Common myeloid progenitor, CD34-positive (primary cell): ENCODE data around the gene ZNF221.

Experiments used
- CTCF ChIA-PET: fragments of 350-600 bp; sonication (Branson Sonifier 250); formaldehyde crosslinking; loops from one replicate; lab custom pipeline; 2021; ENCODE audit warnings: antibody characterized with exemption; lab: Charles Lee
- POLR2A ChIA-PET: fragments of 350-600 bp; sonication (Branson Sonifier 250); formaldehyde crosslinking; loops from one replicate; lab custom pipeline; 2021; ENCODE audit warnings: antibody characterized with exemption; lab: Charles Lee
- DNase-seq, 3 donors: peaks; one replicate each; pipeline versions ENCODE4 v3.0.0 to v3.0.0-alpha.2; 2013
- H3K27ac ChIP-seq, 2 experiments: 1 replicate in 1 of 2; 2 replicates in 1 of 2; pipeline ENCODE4 v1.7.0; 2013; ENCODE audit warnings: inconsistent platforms in 2 of 2, low read length in 2 of 2, mild to moderate bottlenecking in 2 of 2, low read depth in 1 of 2, moderate library complexity in 1 of 2; ENCODE audit not compliant: severe bottlenecking in 2 of 2, insufficient read depth in 1 of 2, poor library complexity in 1 of 2
- H3K27me3 ChIP-seq, 5 experiments: replicated peaks in 2 of 5; 1 replicate in 3 of 5; 2 replicates in 2 of 5; pipeline versions ENCODE4 v1.6.1 to v1.7.0; 2013; ENCODE audit warnings: low read length in 4 of 5, mild to moderate bottlenecking in 2 of 5, moderate library complexity in 2 of 5, inconsistent platforms in 1 of 5; ENCODE audit not compliant: insufficient read depth in 5 of 5, control insufficient read depth in 4 of 5
- H3K36me3 ChIP-seq, 4 experiments: 1 replicate in 2 of 4; 2 replicates in 2 of 4; pipeline versions ENCODE4 v1.6.1 to v1.7.0; 2013; ENCODE audit warnings: low read length in 3 of 4, control low read depth in 1 of 4, mild to moderate bottlenecking in 1 of 4; ENCODE audit not compliant: control insufficient read depth in 4 of 4, insufficient read depth in 4 of 4
- H3K4me1 ChIP-seq, 4 experiments: 1 replicate in 3 of 4; 2 replicates in 1 of 4; pipeline versions ENCODE4 v1.6.1 to v1.7.1; 2013; ENCODE audit warnings: low read length in 3 of 4, mild to moderate bottlenecking in 3 of 4, control low read depth in 1 of 4, inconsistent platforms in 1 of 4, moderate library complexity in 1 of 4; ENCODE audit not compliant: control insufficient read depth in 4 of 4, insufficient read depth in 4 of 4; ENCODE audit errors: control extremely low read depth in 1 of 4
- H3K4me3 ChIP-seq, 7 experiments: 1 replicate in 4 of 7; 2 replicates in 3 of 7; pipeline versions ENCODE4 v1.5.1 to v1.7.0; 2013; ENCODE audit warnings: mild to moderate bottlenecking in 7 of 7, low read length in 6 of 7, moderate library complexity in 6 of 7, inconsistent platforms in 2 of 7, low read depth in 2 of 7, control low read depth in 1 of 7; ENCODE audit not compliant: insufficient read depth in 4 of 7, control insufficient read depth in 1 of 7; ENCODE audit errors: extremely low read depth in 1 of 7
- H3K9me3 ChIP-seq, 5 experiments: 1 replicate in 4 of 5; 2 replicates in 1 of 5; pipeline versions ENCODE4 v1.6.1 to v1.7.1; 2013; ENCODE audit warnings: low read length in 4 of 5, mild to moderate bottlenecking in 2 of 5, inconsistent platforms in 1 of 5, low read depth in 1 of 5, moderate library complexity in 1 of 5; ENCODE audit not compliant: control insufficient read depth in 4 of 5, insufficient read depth in 2 of 5; ENCODE audit errors: control extremely low read depth in 1 of 5
- WGBS: methylation state at CpG from one replicate; pipeline ENCODE4 v1.1.5; 2013; ENCODE audit not compliant: insufficient coverage; 5-methylcytosine and 5-hydroxymethylcytosine counted together

Gene ZNF221

GRCh38 chr19:44005973-44006372 is 54.9 kb downstream of the ZNF221 start:
- peaks cover 21 to 51% (median 42%) of the 10 kb centered on the region in 5 experiments for H3K9me3 ChIP-seq
- DNase-seq = peak; percentile 32 to 73 (median 65)
- POLR2A ChIA-PET = no interaction called here

GRCh38 chr19:44007473-44007872 is 56.4 kb downstream of the ZNF221 start:
- ChIA-PET POLR2A (no interaction called here), CTCF (no interaction called here)
- DNase-seq = no peak
- peaks cover 43 to 63% (median 47%) of the 10 kb centered on the region in 4 experiments for H3K36me3 ChIP-seq
- peaks cover 22 to 65% (median 51%) of the 10 kb centered on the region in 5 experiments for H3K9me3 ChIP-seq
- H3K4me1 ChIP-seq = peaks cover 2 to 13% (median 9%) of the 10 kb centered on the region in 4 experiments
- H3K4me3 ChIP-seq = no peak overlapping the region
- H3K27ac ChIP-seq = no peak overlapping the region
- WGBS = 100% methylated on average over 6 of the region's 6 CpGs
- no peaks in the 10 kb centered on the region for H3K27me3 ChIP-seq

More at GRCh38 chr19:44005973-44006372, 54.9 kb downstream of the ZNF221 start:
- H3K4me3 ChIP-seq = no peak overlapping the region
- H3K27me3 ChIP-seq = no peaks in the 10 kb centered on the region
- WGBS = 100% methylated on average over 1 of the region's 1 CpG
- no peak overlapping the region for H3K27ac ChIP-seq
- peaks cover 2 to 19% (median 15%) of the 10 kb centered on the region in 4 experiments for H3K4me1 ChIP-seq
- CTCF ChIA-PET = no interaction called here
- peaks cover 35 to 48% (median 39%) of the 10 kb centered on the region in 4 experiments for H3K36me3 ChIP-seq

- POLR2A ChIA-PET = no interaction called here
- peak in 1 of 3 donors; percentile 11 for DNase-seq
- Histone ChIP-seq H3K4me3 (peak overlapping the region in 1 of 7 experiments; percentile 13), H3K27ac (no peak overlapping the region), H3K36me3 (peaks cover 43 to 70% (median 48%) of the 10 kb centered on the region in 4 experiments), H3K9me3 (peaks cover 24 to 81% (median 55%) of the 10 kb centered on the region in 5 experiments), H3K27me3 (no peaks in the 10 kb centered on the region), H3K4me1 (peaks cover 0 to 3% (median under 1%) of the 10 kb centered on the region in 4 experiments)
- CTCF ChIA-PET = no interaction called here
- 97% methylated on average over 3 of the region's 5 CpGs for WGBS
Observed at GRCh38 chr19:44010468-44010867, 59.4 kb downstream of the ZNF221 start.
